Thyroid gland (tissue), 4 donors: Measurements from ENCODE around the gene UCN. TPM values are rescaled to one million over a fixed set of nuclear protein-coding genes. Genes with fewer than 3 reads are reported as not detected.
A peak's percentile ranks its signal among the peaks of the same experiment; 100 is the strongest.

Source experiments
- DNase-seq, 2 donors: peaks; one replicate each; pipeline ENCODE4 v3.0.0-alpha.2; 2019
- H3K27ac ChIP-seq, 3 donors: fragments of 200-600 bp; sonication (generic); 1 replicate in 2 of 3; 2 replicates in 1 of 3; pipeline ENCODE4 v1.5.1; 2016 to 2019; ENCODE audit warnings: mild to moderate bottlenecking in 1 of 3, moderate library complexity in 1 of 3
- H3K27me3 ChIP-seq: fragments of 200-600 bp; sonication (generic); one replicate; pipeline ENCODE4 v1.5.1; 2019
- H3K36me3 ChIP-seq, 2 donors: fragments of 200-600 bp; sonication (generic); one replicate each; pipeline ENCODE4 v1.5.1; 2016 to 2019
- H3K4me1 ChIP-seq, 2 donors: fragments of 200-600 bp; sonication (generic); one replicate each; pipeline ENCODE4 v1.5.1; 2017 to 2019
- H3K4me3 ChIP-seq, 3 donors: fragments of 200-600 bp; sonication (generic); replicated peaks in 1 of 3; 1 replicate in 2 of 3; 2 replicates in 1 of 3; pipeline ENCODE4 v1.5.1; 2016; ENCODE audit warnings: mild to moderate bottlenecking in 1 of 3
- H3K9me3 ChIP-seq: fragments of 200-600 bp; sonication (generic); one replicate; pipeline ENCODE4 v1.5.1; 2017
- CTCF ChIP-seq, 6 experiments: fragments of 200-600 bp in 3 of 6; fragments of 450-650 bp in 3 of 6; sonication (generic) in 3 of 6; IDR thresholded peaks; one replicate each; pipeline ENCODE4 v1.5.1; 2016 to 2019; ENCODE audit warnings: antibody characterized with exemption in 6 of 6, mild to moderate bottlenecking in 2 of 6, inconsistent platforms in 1 of 6, moderate library complexity in 1 of 6
- POLR2A ChIP-seq, 2 donors: fragments of 450-650 bp; IDR thresholded peaks; one replicate each; pipeline ENCODE4 v1.6.1; 2017; ENCODE audit warnings: antibody characterized with exemption in 2 of 2, mild to moderate bottlenecking in 2 of 2, moderate library complexity in 1 of 2
- WGBS, 2 donors: methylation state at CpG; one replicate each; pipeline ENCODE4 v1.1.5; 2017; 5-methylcytosine and 5-hydroxymethylcytosine counted together
- intact Hi-C: fragments of 100-400 bp; cut with DNase I; formaldehyde crosslinking; loops from one replicate; pipeline ENCODE4 v1.15.1; 2023
- total RNA-seq, 4 donors: library from RNA; depleted of rRNA; stranded (reverse); fragments of >200 nt; gene quantifications; one replicate each; pipeline ENCODE4 v1.2.3, GENCODE V29; 2016

The UCN gene
- total RNA-seq, 4 donors from 2014 or later = 1.1 to 2.5 (median 2.0) TPM

- intact Hi-C loops = no loop called here
- peaks cover 29% of the 10 kb centered on the region for H3K27me3 ChIP-seq
- H3K4me1 ChIP-seq = peaks cover 30 to 38% of the 10 kb centered on the region in 2 donors
- 9% methylated on average over 17 to 20 of the region's 56 CpGs for WGBS, 2 donors
- no peak overlapping the region for H3K27ac ChIP-seq
- peak; percentile 73 to 81 for DNase-seq
- peak in 4 of 6 experiments; percentile 30 to 61 (median 50) for TF ChIP-seq CTCF (IDR thresholded peaks at IDR 0.05)
- no peak for TF ChIP-seq POLR2A (IDR thresholded peaks at IDR 0.05)
- H3K36me3 ChIP-seq = no peaks in the 10 kb centered on the region
- H3K4me3 ChIP-seq = peak overlapping the region in 1 of 3 donors; percentile 14
- no peaks in the 10 kb centered on the region for H3K9me3 ChIP-seq
Measured at GRCh38 chr2:27264753-27265535, 43.3 kb downstream of the UCN start.

GRCh38 chr2:27264253-27264752 lies 43.9 kb downstream of the UCN start:
- no peak for TF ChIP-seq CTCF (IDR thresholded peaks at IDR 0.05)
- TF ChIP-seq POLR2A (IDR thresholded peaks at IDR 0.05) = no peak
- H3K27me3 ChIP-seq = peaks cover 29% of the 10 kb centered on the region
- 0 to 2% methylated on average over 14 to 23 of the region's 38 CpGs for WGBS, 2 donors
- H3K4me3 ChIP-seq = peak overlapping the region in 1 of 3 donors; percentile 14
- no peaks in the 10 kb centered on the region for H3K36me3 ChIP-seq
- H3K9me3 ChIP-seq = no peaks in the 10 kb centered on the region
- H3K27ac ChIP-seq = no peak overlapping the region
- peaks cover 30 to 38% of the 10 kb centered on the region in 2 donors for H3K4me1 ChIP-seq
- intact Hi-C loops = no loop called here
- no peak for DNase-seq

- Histone ChIP-seq H3K27ac (no peak overlapping the region), H3K27me3 (peaks cover 29% of the 10 kb centered on the region), H3K4me3 (peak overlapping the region in 2 of 3 donors; percentile 12 to 47), H3K9me3 (no peaks in the 10 kb centered on the region), H3K36me3 (no peaks in the 10 kb centered on the region), H3K4me1 (peaks cover 30 to 38% of the 10 kb centered on the region in 2 donors)
- TF ChIP-seq POLR2A (IDR thresholded peaks at IDR 0.05) = no peak
- no peak for TF ChIP-seq CTCF (IDR thresholded peaks at IDR 0.05)
- WGBS, 2 donors = 3% methylated on average over 29 to 37 of the region's 46 CpGs
- intact Hi-C loops = no loop called here
- DNase-seq = no peak
Measured at GRCh38 chr2:27263287-27264252, 44.7 kb downstream of the UCN start.

GRCh38 chr2:27262379-27263286 lies 45.6 kb downstream of the UCN start, which contains the start of gene SLC30A3:
Gene SLC30A3 (minus strand): TSS chr2:27263047. CDS start chr2:27262906, 141 bp downstream.
- WGBS, 2 donors = 0% methylated on average over 5 to 7 of the region's 96 CpGs
- intact Hi-C loops = no loop called here
- Histone ChIP-seq H3K4me1 (peaks cover 30 to 38% of the 10 kb centered on the region in 2 donors), H3K27ac (no peak within 1 kb of the TSS), H3K27me3 (peaks cover 29% of the 10 kb centered on the region), H3K9me3 (no peaks in the 10 kb centered on the region), H3K36me3 (no peaks in the 10 kb centered on the region), H3K4me3 (peak within 1 kb of the TSS in 2 of 3 donors; percentile 12 to 47)
- peak; percentile 51 to 65 for DNase-seq
- no peak for TF ChIP-seq POLR2A (IDR thresholded peaks at IDR 0.05)
- no peak for TF ChIP-seq CTCF (IDR thresholded peaks at IDR 0.05)
